OCI-LY7 (cell line): Measurements from ENCODE around the gene CEP83. TPM values are rescaled to one million over a fixed set of nuclear protein-coding genes. Genes with fewer than 3 reads are reported as not detected.

Source experiments
- BruUV-seq: library from RNA; stranded (reverse); fragments of 400-500 nt; replicated peaks from 2 replicates; lab custom pipeline; 2021; lab: Mats Ljungman, UMichigan
- CTCF ChIA-PET: fragments of 300-600 bp; sonication (Branson Sonifier 250); formaldehyde crosslinking; loops from one replicate; lab custom pipeline; 2022; ENCODE audit warnings: antibody characterized with exemption; ENCODE audit not compliant: unreplicated experiment; lab: Charles Lee
- POLR2A ChIA-PET: fragments of 300-600 bp; sonication (Branson Sonifier 250); formaldehyde crosslinking; loops from one replicate; lab custom pipeline; 2022; ENCODE audit warnings: antibody characterized with exemption; lab: Charles Lee
- DNase-seq: peaks from one replicate; pipeline ENCODE4 v3.0.0-alpha.2; 2015; ENCODE audit warnings: low spot score
- H2AFZ ChIP-seq: fragments of 200-600 bp; sonication (generic), shearing (Covaris generic); 2 replicates; pipeline ENCODE4 v1.6.1; 2014; ENCODE audit warnings: mild to moderate bottlenecking, antibody characterized with exemption, low read length, moderate library complexity
- H3K27ac ChIP-seq: fragments of 200-600 bp; sonication (generic); 2 replicates; pipeline ENCODE4 v1.5.1; 2014; ENCODE audit warnings: mixed run types, low read depth, mild to moderate bottlenecking, moderate library complexity, low read length, inconsistent platforms; ENCODE audit not compliant: poor library complexity, severe bottlenecking
- H3K36me3 ChIP-seq: fragments of 200-600 bp; sonication (generic); 2 replicates; pipeline ENCODE4 v1.6.1; 2014; ENCODE audit warnings: mild to moderate bottlenecking, antibody characterized with exemption, low read length, moderate library complexity, mixed read lengths; ENCODE audit not compliant: insufficient read depth
- H3K4me1 ChIP-seq: fragments of 200-600 bp; sonication (generic); 2 replicates; pipeline ENCODE4 v1.5.1; 2014; ENCODE audit warnings: mild to moderate bottlenecking, low read length; ENCODE audit not compliant: insufficient read depth, poor library complexity, severe bottlenecking
- H3K4me2 ChIP-seq: fragments of 200-600 bp; sonication (generic); 2 replicates; pipeline ENCODE4 v1.6.1; 2014; ENCODE audit warnings: mild to moderate bottlenecking, low read length
- H3K4me3 ChIP-seq: fragments of 200-600 bp; sonication (generic); 2 replicates; pipeline ENCODE4 v1.5.1; 2014; ENCODE audit warnings: mild to moderate bottlenecking, low read depth, low read length; ENCODE audit not compliant: poor library complexity, severe bottlenecking
- H3K79me2 ChIP-seq: fragments of 200-600 bp; sonication (generic); 2 replicates; pipeline ENCODE4 v1.6.1; 2016; ENCODE audit warnings: low read depth, mild to moderate bottlenecking, low read length, moderate library complexity, mixed read lengths; ENCODE audit not compliant: insufficient read depth
- H3K9me2 ChIP-seq: fragments of 200-600 bp; sonication (generic); 2 replicates; pipeline ENCODE4 v1.6.1; 2016; ENCODE audit warnings: mild to moderate bottlenecking, low read length, mixed read lengths; ENCODE audit not compliant: insufficient read depth
- H3K9me3 ChIP-seq: fragments of 200-600 bp; sonication (generic); 2 replicates; pipeline ENCODE4 v1.6.1; 2014; ENCODE audit warnings: mild to moderate bottlenecking, mixed run types, low read length, mixed read lengths
- H4K20me1 ChIP-seq: fragments of 200-600 bp; sonication (generic); 2 replicates; pipeline ENCODE4 v1.6.1; 2014; ENCODE audit warnings: mild to moderate bottlenecking, antibody characterized with exemption, low read length, moderate library complexity, mixed read lengths; ENCODE audit not compliant: insufficient read depth
- CTCF ChIP-seq: fragments of 200-600 bp; sonication (generic); conservative IDR thresholded peaks from 2 replicates; pipeline ENCODE4 v1.5.1; 2014; ENCODE audit warnings: mild to moderate bottlenecking, antibody characterized with exemption, low read length, moderate library complexity, mixed read lengths
- EZH2phosphoT487 ChIP-seq: fragments of 200-600 bp; sonication (generic); IDR thresholded peaks from 2 replicates; pipeline ENCODE4 v1.6.1; 2018; ENCODE audit warnings: low read depth, borderline replicate concordance, mild to moderate bottlenecking, mixed run types, antibody characterized with exemption, low read length, moderate library complexity, mixed read lengths
- intact Hi-C: fragments of 100-400 bp; cut with micrococcal nuclease; formaldehyde crosslinking; loops from one replicate; pipeline ENCODE4 v1.10.0; 2022; ENCODE audit not compliant: unreplicated experiment
- total RNA-seq, 2 experiments: library from RNA; depleted of rRNA in 1 of 2; stranded (reverse); fragments of >200 nt in 1 of 2; shearing (Covaris generic) in 1 of 2; gene quantifications; 2 replicates each; pipeline ENCODE4 v1.2.3, GENCODE V29; 2014 to 2022

The CEP83 gene
- total RNA-seq, 2 experiments from 2014 or later = 29.7 to 35.2 TPM

GRCh38 chr12:94267537-94267872 lies 192.2 kb downstream of the CEP83 start:
- no TSS peak for BruUV-seq
- Histone ChIP-seq H3K79me2 (no peaks in the 10 kb centered on the region), H2AFZ (no peak overlapping the region), H4K20me1 (no peaks in the 10 kb centered on the region), H3K4me2 (no peak overlapping the region), H3K4me3 (no peak overlapping the region), H3K27ac (no peak overlapping the region), H3K36me3 (no peaks in the 10 kb centered on the region), H3K9me3 (no peaks in the 10 kb centered on the region), H3K9me2 (no peaks in the 10 kb centered on the region), H3K4me1 (peaks cover 20% of the 10 kb centered on the region)
- POLR2A ChIA-PET = no interaction called here
- DNase-seq = no peak
- CTCF ChIA-PET = no interaction called here
- no peak for TF ChIP-seq EZH2phosphoT487
- TF ChIP-seq CTCF = no peak
- intact Hi-C loops = loop anchor here (10.0 kb wide), 1 partner anchor 413 kb away; no protein-coding TSS in a partner anchor

- TF ChIP-seq CTCF = no peak
- TF ChIP-seq EZH2phosphoT487 = no peak
- no peaks in the 10 kb centered on the region for H4K20me1 ChIP-seq
- H3K36me3 ChIP-seq = no peaks in the 10 kb centered on the region
- no peak overlapping the region for H3K4me3 ChIP-seq
- no peak overlapping the region for H3K27ac ChIP-seq
- CTCF ChIA-PET = no interaction called here
- POLR2A ChIA-PET = no interaction called here
- no peaks in the 10 kb centered on the region for H3K79me2 ChIP-seq
- no peak overlapping the region for H3K4me2 ChIP-seq
- no TSS peak for BruUV-seq
- no peak for DNase-seq
- intact Hi-C loops = loop anchor here (10.0 kb wide), 1 partner anchor 412 kb away; no protein-coding TSS in a partner anchor
- H3K9me2 ChIP-seq = no peaks in the 10 kb centered on the region
- peaks cover 26% of the 10 kb centered on the region for H3K4me1 ChIP-seq
- H3K9me3 ChIP-seq = no peaks in the 10 kb centered on the region
- no peak overlapping the region for H2AFZ ChIP-seq
Measured at GRCh38 chr12:94266796-94267536, 192.7 kb downstream of the CEP83 start.
